BE2C (cell line): ENCODE results near the gene PLCB1.

Source experiments
- DNase-seq: peaks from one replicate; pipeline ENCODE4 v3.0.0-alpha.2; 2020
- H3K27me3 ChIP-seq: fragments of 250-450 bp; sonication (Bioruptor Pico); 2 replicates; pipeline ENCODE4 v1.5.1; 2020; ENCODE audit warnings: mild to moderate bottlenecking
- H3K36me3 ChIP-seq: fragments of 250-450 bp; sonication (Bioruptor Pico); 2 replicates; pipeline ENCODE4 v1.5.1; 2020; ENCODE audit warnings: mild to moderate bottlenecking
- H3K4me1 ChIP-seq: fragments of 250-450 bp; sonication (Bioruptor Pico); 2 replicates; pipeline ENCODE4 v1.5.1; 2020
- H3K4me3 ChIP-seq: 2 replicates; pipeline ENCODE4 v1.5.1; 2011; ENCODE audit warnings: low read depth, low read length
- H3K9me3 ChIP-seq: fragments of 250-450 bp; sonication (Bioruptor Pico); 2 replicates; pipeline ENCODE4 v1.5.1; 2020
- TF ChIP-seq, protein P1 (sequence below): IDR thresholded peaks from 2 replicates; pipeline ENCODE4 v1.5.1; 2012; ENCODE audit warnings: mild to moderate bottlenecking, low read depth, low read length

PLCB1 gene

DNA sequence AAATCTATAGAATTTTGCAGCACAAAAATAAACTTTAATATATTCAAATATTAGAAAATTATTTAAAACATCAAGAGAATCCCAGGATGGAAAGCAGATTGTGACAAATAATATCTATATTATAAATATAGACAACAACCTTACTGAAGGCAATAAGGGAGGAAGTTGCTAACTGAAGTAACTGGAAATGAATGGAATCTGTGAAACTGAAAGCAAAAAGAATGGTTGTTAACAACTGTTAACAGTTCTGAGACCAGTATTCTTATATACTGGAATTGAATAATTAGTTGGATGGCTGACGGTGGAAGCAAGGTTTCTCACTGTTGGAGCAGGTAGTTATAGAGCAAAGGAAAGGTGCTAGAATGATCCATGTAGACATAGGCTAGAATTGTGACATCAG, 220.4 kb downstream of the PLCB1 start:
- H3K4me3 ChIP-seq, result no peak overlapping the region
- DNase-seq, result no peak
- no peaks in the 10 kb centered on the region for H3K4me1 ChIP-seq
- H3K9me3 ChIP-seq, result no peaks in the 10 kb centered on the region
- H3K27me3 ChIP-seq, result no peaks in the 10 kb centered on the region
- TF ChIP-seq, protein P1, sequence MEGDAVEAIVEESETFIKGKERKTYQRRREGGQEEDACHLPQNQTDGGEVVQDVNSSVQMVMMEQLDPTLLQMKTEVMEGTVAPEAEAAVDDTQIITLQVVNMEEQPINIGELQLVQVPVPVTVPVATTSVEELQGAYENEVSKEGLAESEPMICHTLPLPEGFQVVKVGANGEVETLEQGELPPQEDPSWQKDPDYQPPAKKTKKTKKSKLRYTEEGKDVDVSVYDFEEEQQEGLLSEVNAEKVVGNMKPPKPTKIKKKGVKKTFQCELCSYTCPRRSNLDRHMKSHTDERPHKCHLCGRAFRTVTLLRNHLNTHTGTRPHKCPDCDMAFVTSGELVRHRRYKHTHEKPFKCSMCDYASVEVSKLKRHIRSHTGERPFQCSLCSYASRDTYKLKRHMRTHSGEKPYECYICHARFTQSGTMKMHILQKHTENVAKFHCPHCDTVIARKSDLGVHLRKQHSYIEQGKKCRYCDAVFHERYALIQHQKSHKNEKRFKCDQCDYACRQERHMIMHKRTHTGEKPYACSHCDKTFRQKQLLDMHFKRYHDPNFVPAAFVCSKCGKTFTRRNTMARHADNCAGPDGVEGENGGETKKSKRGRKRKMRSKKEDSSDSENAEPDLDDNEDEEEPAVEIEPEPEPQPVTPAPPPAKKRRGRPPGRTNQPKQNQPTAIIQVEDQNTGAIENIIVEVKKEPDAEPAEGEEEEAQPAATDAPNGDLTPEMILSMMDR, result no peak
- H3K36me3 ChIP-seq, result no peaks in the 10 kb centered on the region

DNA sequence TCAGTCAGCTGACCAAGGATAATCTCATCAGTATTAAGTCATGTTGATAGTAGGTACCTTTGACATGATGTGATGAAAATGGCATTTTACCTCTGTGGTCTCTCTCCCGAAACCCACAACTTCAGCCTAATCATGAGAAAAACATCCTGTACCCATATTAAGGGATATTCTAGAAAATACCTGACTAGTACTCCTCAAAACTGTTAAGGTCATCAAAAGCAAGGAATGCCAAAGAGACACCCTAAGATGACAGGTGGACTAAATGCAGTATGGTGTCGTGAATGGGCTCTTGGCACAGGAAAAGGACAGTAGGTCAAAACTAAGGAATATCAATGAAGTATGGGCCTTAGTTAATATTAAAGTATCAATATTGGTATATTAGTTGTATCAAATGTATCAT, 221.4 kb downstream of the PLCB1 start:
- no peak for DNase-seq
- Histone ChIP-seq H3K9me3 (no peaks in the 10 kb centered on the region), H3K36me3 (no peaks in the 10 kb centered on the region), H3K27me3 (no peaks in the 10 kb centered on the region), H3K4me3 (no peak overlapping the region), H3K4me1 (no peaks in the 10 kb centered on the region)
- TF ChIP-seq, protein P1, result no peak

DNA sequence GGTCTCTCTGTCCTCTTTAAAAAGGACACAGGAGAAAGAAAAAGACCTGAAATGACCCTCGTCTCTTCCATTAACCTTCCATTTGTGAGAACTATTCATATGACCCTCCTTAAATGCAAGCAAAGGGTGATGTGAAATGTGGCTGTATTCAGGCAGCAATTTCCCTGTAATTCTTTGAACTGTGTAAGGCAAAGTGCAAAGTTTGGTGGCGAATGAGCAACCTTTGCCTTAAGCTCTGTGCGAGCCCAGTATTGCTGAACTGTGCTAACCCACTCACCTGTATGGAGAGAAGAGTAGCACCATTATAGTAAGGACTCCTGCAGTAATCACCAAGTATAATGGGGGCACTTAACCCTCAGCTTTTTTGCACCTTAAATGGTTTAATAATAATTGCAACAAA, 223.4 kb downstream of the PLCB1 start:
- no peaks in the 10 kb centered on the region for H3K9me3 ChIP-seq
- TF ChIP-seq, protein P1, result no peak

DNA sequence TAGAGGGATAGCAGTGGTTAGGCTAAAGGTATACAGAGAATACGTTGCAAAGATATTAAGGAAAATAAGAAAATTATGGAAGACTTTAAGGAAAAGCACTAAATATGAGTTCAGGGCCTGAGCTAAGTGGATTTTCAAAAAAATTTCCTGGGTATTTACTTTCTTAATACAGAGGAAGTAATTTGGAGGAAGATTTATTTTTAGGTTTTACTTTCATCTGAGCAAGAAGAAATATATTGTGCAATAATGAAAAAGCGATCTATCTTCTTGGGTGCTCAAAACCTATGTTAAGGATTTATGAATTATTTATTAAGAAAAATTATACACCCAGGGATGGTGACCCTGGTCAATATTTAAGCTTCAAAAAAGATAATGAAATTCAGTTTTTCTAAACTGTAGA, 224.7 kb downstream of the PLCB1 start:
- DNase-seq, result no peak
- Histone ChIP-seq H3K36me3 (no peaks in the 10 kb centered on the region), H3K4me1 (peaks cover 22% of the 10 kb centered on the region), H3K9me3 (no peaks in the 10 kb centered on the region), H3K4me3 (no peak overlapping the region), H3K27me3 (no peaks in the 10 kb centered on the region)
- TF ChIP-seq, protein P1, result no peak

More for the DNA sequence above, 223.4 kb downstream of the PLCB1 start:
- DNase-seq, result no peak
- Histone ChIP-seq H3K4me3 (no peak overlapping the region), H3K4me1 (peaks cover 9% of the 10 kb centered on the region), H3K36me3 (no peaks in the 10 kb centered on the region), H3K27me3 (no peaks in the 10 kb centered on the region)

DNA sequence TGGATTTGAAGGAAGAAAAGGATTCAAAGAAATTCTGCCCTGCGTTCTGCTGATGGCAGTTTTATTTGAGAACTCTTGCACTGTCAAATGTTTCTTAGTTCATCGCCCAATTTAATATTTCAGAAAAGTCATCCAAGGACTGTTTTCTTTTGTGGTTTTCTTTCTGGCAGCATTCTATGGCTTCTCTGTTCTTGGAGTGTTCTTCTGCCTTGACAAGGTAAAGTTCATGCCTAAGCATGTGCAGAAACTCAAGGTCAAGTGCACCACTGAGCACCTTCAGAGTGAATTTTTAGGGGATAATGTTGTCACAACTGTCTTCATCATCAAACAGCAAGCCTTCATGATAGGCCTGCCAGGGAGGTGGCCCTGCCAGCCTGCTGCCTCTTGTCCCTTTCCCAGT, 225.6 kb downstream of the PLCB1 start:
- Histone ChIP-seq H3K4me1 (peaks cover 29% of the 10 kb centered on the region), H3K36me3 (no peaks in the 10 kb centered on the region), H3K9me3 (no peaks in the 10 kb centered on the region), H3K27me3 (no peaks in the 10 kb centered on the region), H3K4me3 (no peak overlapping the region)
- no peak for DNase-seq
- TF ChIP-seq, protein P1, result no peak

DNA sequence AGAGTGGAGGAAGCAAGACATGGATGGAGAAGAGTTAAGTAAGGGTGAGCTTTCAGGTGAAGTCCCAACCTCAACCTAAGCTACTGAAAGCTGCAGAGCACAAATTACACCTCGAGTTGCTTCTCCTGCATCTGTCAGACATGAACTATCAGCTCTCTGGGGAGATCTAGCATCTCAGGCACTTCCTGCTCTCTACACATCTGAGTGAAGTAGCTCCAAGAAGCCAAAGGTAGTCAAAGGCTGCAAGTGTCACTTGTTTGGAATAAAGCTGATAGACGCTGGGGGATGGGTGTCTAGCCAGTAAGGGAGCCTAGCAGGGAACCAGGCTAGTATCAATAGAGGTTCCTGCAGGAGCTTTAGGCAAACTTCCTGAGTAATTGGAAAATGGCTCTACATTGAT, 228.0 kb downstream of the PLCB1 start:
- TF ChIP-seq, protein P1, result no peak
- Histone ChIP-seq H3K4me1 (peaks cover 45% of the 10 kb centered on the region), H3K9me3 (no peaks in the 10 kb centered on the region), H3K27me3 (no peaks in the 10 kb centered on the region), H3K36me3 (no peaks in the 10 kb centered on the region), H3K4me3 (no peak overlapping the region)
- DNase-seq, result no peak
